Ectodermal cell (in vitro differentiated cells): ENCODE data around the gene PLCB4.

ENCODE experiments used
- H3K27ac ChIP-seq: 2 replicates; pipeline ENCODE4 v1.7.0; 2013; ENCODE audit warnings: mild to moderate bottlenecking, low read depth, low read length; ENCODE audit not compliant: insufficient read depth, poor library complexity, severe bottlenecking
- H3K27me3 ChIP-seq: 2 replicates; pipeline ENCODE4 v1.7.0; 2013; ENCODE audit warnings: mild to moderate bottlenecking, low read length; ENCODE audit not compliant: insufficient read depth, control insufficient read depth, poor library complexity, severe bottlenecking
- H3K36me3 ChIP-seq: one replicate; pipeline ENCODE4 v1.7.0; 2013; ENCODE audit warnings: low read length; ENCODE audit not compliant: control insufficient read depth, insufficient read depth
- H3K4me1 ChIP-seq: one replicate; pipeline ENCODE4 v1.7.0; 2013; ENCODE audit warnings: low read length; ENCODE audit not compliant: control insufficient read depth, insufficient read depth
- H3K4me3 ChIP-seq: 2 replicates; pipeline ENCODE4 v1.7.0; 2013; ENCODE audit warnings: low read depth, low read length, control low read depth; ENCODE audit not compliant: insufficient read depth
- H3K9me3 ChIP-seq: 2 replicates; pipeline ENCODE4 v1.7.0; 2013; ENCODE audit warnings: mild to moderate bottlenecking, low read length, moderate library complexity; ENCODE audit not compliant: control insufficient read depth
- WGBS, 2 experiments: methylation state at CpG; one replicate each; pipeline ENCODE4 v1.1.7; 2013; ENCODE audit warnings: missing lambda C conversion rate in 2 of 2; 5-methylcytosine and 5-hydroxymethylcytosine counted together

PLCB4 gene

GRCh38 chr20:9203081-9203447, 134.2 kb downstream of the PLCB4 start:
- Histone ChIP-seq H3K4me1 (no peaks in the 10 kb centered on the region), H3K4me3 (no peak overlapping the region), H3K9me3 (no peaks in the 10 kb centered on the region), H3K36me3 (no peaks in the 10 kb centered on the region), H3K27ac (no peak overlapping the region), H3K27me3 (no peaks in the 10 kb centered on the region)

DNA sequence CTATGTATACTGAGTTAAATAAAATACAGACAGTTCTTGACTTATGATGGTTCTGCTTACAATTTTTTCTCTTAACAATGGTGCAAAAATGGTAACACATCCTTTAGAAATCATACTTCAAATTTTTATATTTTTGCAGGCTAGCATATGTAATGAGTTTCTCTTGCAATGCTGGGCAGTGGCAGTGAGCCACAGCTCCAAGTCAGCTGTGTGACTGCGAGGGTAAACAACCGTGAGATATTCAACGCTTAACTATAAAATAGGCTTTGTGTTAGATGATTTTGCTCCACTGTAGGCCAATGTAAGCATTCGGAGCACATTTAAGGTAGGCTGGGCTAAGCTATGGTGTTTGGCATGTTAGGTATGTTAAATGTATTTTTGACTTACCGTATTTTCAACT, 136.1 kb downstream of the PLCB4 start:
- no peak overlapping the region for H3K4me3 ChIP-seq
- H3K9me3 ChIP-seq, result no peaks in the 10 kb centered on the region
- 90 to 95% methylated on average over 4 to 5 of the region's 5 CpGs for WGBS, 2 experiments
- H3K36me3 ChIP-seq, result no peaks in the 10 kb centered on the region
- no peaks in the 10 kb centered on the region for H3K4me1 ChIP-seq
- no peaks in the 10 kb centered on the region for H3K27me3 ChIP-seq
- H3K27ac ChIP-seq, result no peak overlapping the region

GRCh38 chr20:9206486-9206885, 137.6 kb downstream of the PLCB4 start:
- Histone ChIP-seq H3K9me3 (no peaks in the 10 kb centered on the region), H3K4me1 (no peaks in the 10 kb centered on the region), H3K27ac (no peak overlapping the region), H3K4me3 (no peak overlapping the region), H3K36me3 (no peaks in the 10 kb centered on the region), H3K27me3 (no peaks in the 10 kb centered on the region)

DNA sequence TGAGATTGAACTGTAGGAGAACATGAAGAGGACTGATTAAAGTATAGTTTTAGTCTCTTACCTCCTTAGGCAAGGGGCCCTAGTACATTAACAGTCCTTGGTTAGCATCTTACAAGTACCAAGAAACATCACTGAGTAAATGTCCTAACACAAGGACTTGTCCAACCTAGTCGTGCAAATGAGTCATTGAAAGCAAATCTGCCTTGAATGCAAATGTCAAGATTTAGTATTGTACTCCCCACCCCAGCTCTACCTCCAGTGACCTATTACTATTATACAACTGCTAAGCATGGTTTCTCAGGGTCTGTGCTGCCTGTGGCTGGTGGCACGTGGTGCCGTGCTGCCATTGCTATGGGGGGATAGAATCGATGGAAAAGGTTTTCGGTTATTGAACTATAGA, 138.4 kb downstream of the PLCB4 start:
- WGBS, 2 experiments, result 91 to 96% methylated on average over 5 of the region's 5 CpGs
- Histone ChIP-seq H3K27me3 (no peaks in the 10 kb centered on the region), H3K4me1 (no peaks in the 10 kb centered on the region), H3K9me3 (no peaks in the 10 kb centered on the region), H3K4me3 (no peak overlapping the region), H3K36me3 (no peaks in the 10 kb centered on the region), H3K27ac (no peak overlapping the region)

- no peaks in the 10 kb centered on the region for H3K27me3 ChIP-seq
- H3K4me3 ChIP-seq, result no peak overlapping the region
- no peaks in the 10 kb centered on the region for H3K36me3 ChIP-seq
- 91 to 93% methylated on average over 4 to 5 of the region's 5 CpGs for WGBS, 2 experiments
- H3K4me1 ChIP-seq, result no peaks in the 10 kb centered on the region
- no peaks in the 10 kb centered on the region for H3K9me3 ChIP-seq
- H3K27ac ChIP-seq, result no peak overlapping the region
These were observed 141.5 kb downstream of the PLCB4 start for GRCh38 chr20:9210356-9210755.

DNA sequence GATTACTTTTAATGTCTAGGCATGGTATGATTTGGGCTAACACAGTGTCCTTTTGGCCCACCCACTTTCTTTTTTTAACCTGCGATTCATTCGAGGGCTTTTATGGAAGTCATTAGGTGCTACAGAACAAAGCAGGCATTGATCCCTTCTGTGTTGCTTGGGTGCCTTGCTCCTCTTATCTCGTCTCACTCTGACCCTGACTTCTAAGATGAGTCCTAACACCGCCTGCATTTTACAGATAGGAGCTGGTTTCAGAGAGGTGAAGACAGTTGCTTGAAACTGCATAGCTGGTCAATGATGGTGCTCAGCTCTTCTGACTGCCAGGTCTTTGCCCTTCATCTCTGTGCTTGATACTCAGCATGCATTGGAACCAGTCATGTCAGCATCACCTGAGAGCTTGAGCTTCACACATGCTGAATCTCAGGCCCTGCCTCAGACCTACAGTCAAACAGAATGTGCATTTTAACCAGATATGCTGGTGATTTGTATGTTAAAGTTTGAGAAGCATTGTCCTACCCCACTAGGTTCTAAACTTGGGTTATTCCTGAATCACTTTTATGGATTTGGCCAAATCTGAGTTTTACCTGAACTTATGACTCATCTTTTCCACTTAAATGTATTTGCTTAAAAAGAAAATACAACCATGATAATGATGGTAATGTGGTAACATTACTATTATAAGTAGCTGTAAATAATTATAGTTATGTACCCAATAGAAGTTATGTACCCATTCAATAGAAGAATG, 142.3 kb downstream of the PLCB4 start:
- H3K36me3 ChIP-seq, result no peaks in the 10 kb centered on the region
- no peak overlapping the region for H3K27ac ChIP-seq
- 87 to 93% methylated on average over 4 of the region's 4 CpGs for WGBS, 2 experiments
- H3K4me1 ChIP-seq, result no peaks in the 10 kb centered on the region
- no peak overlapping the region for H3K4me3 ChIP-seq
- no peaks in the 10 kb centered on the region for H3K9me3 ChIP-seq
- no peaks in the 10 kb centered on the region for H3K27me3 ChIP-seq

GRCh38 chr20:9212735-9213134, 143.8 kb downstream of the PLCB4 start:
- no peak overlapping the region for H3K4me3 ChIP-seq
- H3K4me1 ChIP-seq, result no peaks in the 10 kb centered on the region
- no peaks in the 10 kb centered on the region for H3K27me3 ChIP-seq
- no peak overlapping the region for H3K27ac ChIP-seq
- H3K9me3 ChIP-seq, result no peaks in the 10 kb centered on the region
- no peaks in the 10 kb centered on the region for H3K36me3 ChIP-seq
- 100% methylated on average over 2 of the region's 2 CpGs; no CpG with 5 or more reads in 1 of the 2 experiments for WGBS, 2 experiments

DNA sequence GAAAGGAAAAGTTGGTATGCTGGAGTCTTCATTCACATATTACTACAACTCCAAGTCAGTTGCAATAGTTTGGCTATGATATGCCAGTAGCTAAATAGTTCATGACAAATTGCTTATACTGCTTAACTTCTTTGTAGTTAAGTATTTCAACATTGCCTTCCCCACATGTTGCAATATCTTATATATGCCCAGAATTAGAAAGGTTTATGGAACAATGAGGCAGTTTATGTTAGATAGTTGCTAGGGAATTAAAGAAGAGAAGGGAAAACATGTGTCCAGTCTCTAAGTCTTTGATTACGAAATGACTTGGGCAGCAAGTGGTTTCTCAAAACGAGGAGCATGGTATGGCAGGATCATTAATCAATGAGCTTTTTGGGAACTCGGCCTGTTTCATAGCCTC, 145.8 kb downstream of the PLCB4 start:
- H3K4me1 ChIP-seq, result no peaks in the 10 kb centered on the region
- no peak overlapping the region for H3K4me3 ChIP-seq
- H3K27ac ChIP-seq, result no peak overlapping the region
- H3K36me3 ChIP-seq, result no peaks in the 10 kb centered on the region
- H3K9me3 ChIP-seq, result no peaks in the 10 kb centered on the region
- no peaks in the 10 kb centered on the region for H3K27me3 ChIP-seq
- WGBS, 2 experiments, result 89 to 92% methylated on average over 3 of the region's 3 CpGs

DNA sequence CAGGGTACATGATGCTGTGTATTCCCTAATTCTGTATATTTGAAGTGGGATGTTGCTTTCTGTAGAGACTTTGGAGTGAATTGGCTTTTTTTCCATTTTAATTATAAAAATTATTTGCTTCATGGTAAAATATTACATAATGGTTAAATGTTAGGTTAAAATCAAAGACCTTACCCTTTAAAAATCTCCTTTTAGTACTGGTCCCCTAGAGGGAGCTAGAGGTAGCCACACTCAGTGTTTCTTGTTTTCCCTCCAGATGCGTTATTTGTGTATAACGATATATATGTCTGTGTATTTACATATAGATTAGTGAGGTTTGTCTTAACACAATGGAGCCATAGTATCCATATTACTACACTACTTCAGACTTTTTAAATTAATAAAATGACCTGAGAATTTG, 146.7 kb downstream of the PLCB4 start:
- no peak overlapping the region for H3K4me3 ChIP-seq
- no peaks in the 10 kb centered on the region for H3K27me3 ChIP-seq
- no peaks in the 10 kb centered on the region for H3K36me3 ChIP-seq
- H3K27ac ChIP-seq, result no peak overlapping the region
- H3K4me1 ChIP-seq, result peaks cover 1% of the 10 kb centered on the region
- no peaks in the 10 kb centered on the region for H3K9me3 ChIP-seq
- 69% methylated on average over 2 of the region's 2 CpGs; no CpG with 5 or more reads in 1 of the 2 experiments for WGBS, 2 experiments

DNA sequence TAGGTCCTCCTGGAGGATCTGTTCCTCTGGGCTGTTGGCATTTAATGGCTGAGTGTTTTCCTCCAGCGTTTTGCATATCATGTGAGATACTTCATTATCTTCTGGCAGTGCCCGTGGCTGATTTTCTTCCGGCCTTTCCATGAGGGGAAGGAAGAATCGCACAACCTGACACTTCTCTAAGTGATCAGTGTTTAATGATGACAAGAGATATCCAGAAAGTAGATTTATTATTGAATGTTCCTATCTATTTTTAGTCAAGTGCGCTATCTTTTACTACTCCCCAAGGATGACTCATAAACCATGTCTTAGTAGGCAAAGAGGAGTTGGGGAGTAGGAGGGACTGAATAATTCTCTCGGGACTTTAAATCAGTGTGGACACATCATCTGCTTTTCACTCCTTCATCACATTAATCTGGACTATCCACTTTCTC, 149.7 kb downstream of the PLCB4 start:
- no peaks in the 10 kb centered on the region for H3K36me3 ChIP-seq
- no peak overlapping the region for H3K4me3 ChIP-seq
- peaks cover 10% of the 10 kb centered on the region for H3K4me1 ChIP-seq
- WGBS, 2 experiments, result 94 to 96% methylated on average over 4 to 6 of the region's 6 CpGs
- no peaks in the 10 kb centered on the region for H3K9me3 ChIP-seq
- no peaks in the 10 kb centered on the region for H3K27me3 ChIP-seq
- H3K27ac ChIP-seq, result no peak overlapping the region
